Measurements from ENCODE around the gene TM7SF2.

Gene TM7SF2

DNA sequence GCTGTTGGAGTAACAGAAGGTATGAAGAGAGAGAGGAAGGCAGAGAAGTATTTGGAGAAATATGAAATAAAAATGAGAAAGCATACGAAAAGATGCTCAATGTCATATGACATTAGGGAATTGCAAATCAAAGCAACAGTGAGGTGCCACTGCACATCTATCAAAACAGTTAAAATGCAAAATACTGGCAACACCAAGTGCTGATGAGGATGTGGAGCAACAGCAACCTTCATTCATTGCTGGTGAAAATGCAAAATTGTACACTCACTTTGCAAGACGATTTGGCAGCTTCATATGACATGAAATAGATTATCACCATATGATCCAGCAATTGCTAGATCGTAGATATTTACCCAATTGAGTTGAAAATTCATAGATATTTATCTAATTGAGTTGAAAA lies 49.0 kb downstream of the TM7SF2 start:
- DNase-seq: no peak

- no peak for DNase-seq
These were observed 52.0 kb downstream of the TM7SF2 start for GRCh38 chr11:65163684-65164083.
